GM23338 (cell line): ENCODE data around the gene TMEM132D. TPM values are rescaled to one million over a fixed set of nuclear protein-coding genes. Genes with fewer than 3 reads are reported as not detected.

Source experiments
- ATAC-seq: fragments of 200-7000 bp; cut with Tn5 transposase; 3 replicates; pipeline ENCODE4 v1.9.1; 2020
- DNase-seq: peaks from one replicate; pipeline ENCODE4 v3.0.0-alpha.2; 2015; ENCODE audit warnings: low spot score
- H2AFZ ChIP-seq: fragments of 200-600 bp; sonication (generic); 2 replicates; pipeline ENCODE4 v1.8.0; 2016; ENCODE audit warnings: antibody characterized with exemption, mild to moderate bottlenecking, moderate library complexity
- H3F3A ChIP-seq: fragments of 200-600 bp; sonication (generic); replicated peaks from 2 replicates; pipeline ENCODE4 v1.8.0; 2017; ENCODE audit warnings: antibody characterized with exemption, mixed run types, low read depth
- H3K27ac ChIP-seq: fragments of 200-600 bp; sonication (generic); 2 replicates; pipeline ENCODE4 v1.6.1; 2016; ENCODE audit warnings: low read depth
- H3K27me3 ChIP-seq: fragments of 200-600 bp; sonication (generic); 2 replicates; pipeline ENCODE4 v1.8.0; 2016; ENCODE audit warnings: mild to moderate bottlenecking, mixed run types, moderate library complexity; ENCODE audit not compliant: insufficient read depth
- H3K36me3 ChIP-seq: fragments of 200-600 bp; sonication (generic); 2 replicates; pipeline ENCODE4 v1.8.0; 2016; ENCODE audit warnings: mild to moderate bottlenecking; ENCODE audit not compliant: insufficient read depth
- H3K4me1 ChIP-seq: fragments of 200-600 bp; sonication (generic); 2 replicates; pipeline ENCODE4 v1.8.0; 2016; ENCODE audit warnings: mild to moderate bottlenecking, moderate library complexity; ENCODE audit not compliant: insufficient read depth
- H3K4me2 ChIP-seq: fragments of 200-600 bp; sonication (generic); 2 replicates; pipeline ENCODE4 v1.7.1; 2017; ENCODE audit warnings: mixed run types
- H3K4me3 ChIP-seq: fragments of 200-600 bp; sonication (generic); 2 replicates; pipeline ENCODE4 v1.6.1; 2016; ENCODE audit warnings: mixed run types
- H3K79me2 ChIP-seq: fragments of 200-600 bp; sonication (generic); replicated peaks from 2 replicates; pipeline ENCODE4 v1.8.0; 2017; ENCODE audit warnings: mild to moderate bottlenecking; ENCODE audit not compliant: insufficient read depth
- H3K9me2 ChIP-seq: fragments of 200-600 bp; sonication (generic); 2 replicates; pipeline ENCODE4 v1.8.0; 2017; ENCODE audit not compliant: insufficient read depth
- H4K20me1 ChIP-seq: fragments of 200-600 bp; sonication (generic); replicated peaks from 2 replicates; pipeline ENCODE4 v1.8.0; 2017; ENCODE audit warnings: mild to moderate bottlenecking; ENCODE audit not compliant: insufficient read depth
- H3K27ac Mint-ChIP-seq: 2 replicates; pipeline ENCODE4 v1.8.0; 2020; ENCODE audit warnings: inconsistent platforms, mild to moderate bottlenecking, moderate library complexity, mixed read lengths
- H3K27me3 Mint-ChIP-seq: 3 replicates; pipeline ENCODE4 v1.8.0; 2022; ENCODE audit warnings: low read depth, mild to moderate bottlenecking, moderate library complexity, mixed read lengths, inconsistent platforms; ENCODE audit not compliant: insufficient read depth, poor library complexity
- H3K36me3 Mint-ChIP-seq: 3 replicates; pipeline ENCODE4 v1.8.0; 2021; ENCODE audit warnings: low read depth, mild to moderate bottlenecking, inconsistent platforms, moderate library complexity, mixed read lengths
- H3K4me1 Mint-ChIP-seq: 3 replicates; pipeline ENCODE4 v1.8.0; 2020; ENCODE audit warnings: mild to moderate bottlenecking, inconsistent platforms, mixed read lengths
- H3K4me3 Mint-ChIP-seq: 3 replicates; pipeline ENCODE4 v1.8.0; 2021; ENCODE audit warnings: moderate library complexity, mild to moderate bottlenecking, inconsistent platforms, mixed read lengths
- H3K9me3 Mint-ChIP-seq: 3 replicates; pipeline ENCODE4 v1.8.0; 2020; ENCODE audit warnings: moderate library complexity, mild to moderate bottlenecking, inconsistent platforms, mixed read lengths
- CREB1 ChIP-seq: fragments of 250-450 bp; sonication (Bioruptor Pico); IDR thresholded peaks from 2 replicates; pipeline ENCODE4 v1.5.0; 2020; ENCODE audit warnings: low read depth, mild to moderate bottlenecking, moderate library complexity
- CTCF ChIP-seq, 2 experiments: fragments of 200-600 bp in 1 of 2; sonication (generic) in 1 of 2; conservative IDR thresholded peaks; 2 replicates each; pipeline versions ENCODE4 v1.5.1 to v1.6.1; 2016 to 2017; ENCODE audit warnings: antibody characterized with exemption in 2 of 2, low read depth in 2 of 2, mild to moderate bottlenecking in 2 of 2, moderate library complexity in 1 of 2
- ETS1 ChIP-seq: IDR thresholded peaks from 2 replicates; pipeline ENCODE4 v1.6.1; 2016; ENCODE audit warnings: antibody characterized with exemption
- EZH2 ChIP-seq: fragments of 200-600 bp; sonication (generic); IDR thresholded peaks from one replicate; pipeline ENCODE4 v1.8.0; 2017; ENCODE audit warnings: antibody characterized with exemption, mild to moderate bottlenecking, low read depth; ENCODE audit not compliant: unreplicated experiment
- EZH2phosphoT487 ChIP-seq: fragments of 200-600 bp; sonication (generic); IDR thresholded peaks from one replicate; pipeline ENCODE4 v1.8.1; 2018; ENCODE audit warnings: antibody characterized with exemption; ENCODE audit not compliant: unreplicated experiment
- JUNB ChIP-seq: IDR thresholded peaks from one replicate; pipeline ENCODE4 v1.6.1; 2016; ENCODE audit warnings: antibody characterized with exemption; ENCODE audit not compliant: unreplicated experiment
- NANOG ChIP-seq: IDR thresholded peaks from 2 replicates; pipeline ENCODE4 v1.6.1; 2016; ENCODE audit warnings: antibody characterized with exemption, borderline replicate concordance
- POLR2AphosphoS5 ChIP-seq: IDR thresholded peaks from 2 replicates; pipeline ENCODE4 v1.6.1; 2016; ENCODE audit warnings: antibody characterized with exemption, low read depth
- REST ChIP-seq: IDR thresholded peaks from one replicate; pipeline ENCODE4 v1.6.1; 2018; ENCODE audit warnings: antibody characterized with exemption; ENCODE audit not compliant: unreplicated experiment
- STAT1 ChIP-seq: IDR thresholded peaks from one replicate; pipeline ENCODE4 v1.6.1; 2016; ENCODE audit warnings: antibody characterized with exemption; ENCODE audit not compliant: unreplicated experiment
- ZNF114 ChIP-seq: fragments of 250-450 bp; sonication (Bioruptor Pico); IDR thresholded peaks from 2 replicates; pipeline ENCODE4 v1.5.0; 2020; ENCODE audit warnings: mild to moderate bottlenecking, moderate library complexity
- ZNF331 ChIP-seq: fragments of 250-450 bp; sonication (Bioruptor Pico); IDR thresholded peaks from 2 replicates; pipeline ENCODE4 v1.5.0; 2020; ENCODE audit warnings: low read depth, mild to moderate bottlenecking, moderate library complexity
- ZNF462 ChIP-seq: fragments of 250-450 bp; sonication (Bioruptor Pico); IDR thresholded peaks from 2 replicates; pipeline ENCODE4 v1.5.0; 2020; ENCODE audit warnings: mild to moderate bottlenecking, moderate library complexity
- polyA plus RNA-seq: library from polyadenylated mRNA; unstranded; fragments of >200 nt; fragmentation: Nextera tagmentation; extraction: Ambion mirVana; gene quantifications from 2 replicates; pipeline ENCODE4 v1.2.1, GENCODE V29; 2016
- total RNA-seq: library from RNA; depleted of rRNA; stranded (reverse); fragments of >200 nt; shearing (Covaris generic); gene quantifications from 2 replicates; pipeline ENCODE4 v1.2.3, GENCODE V29; 2014

TMEM132D gene
- total and polyA plus RNA-seq, 2 experiments from 2014 or later, result 0.44 to 5.3 TPM

- H3K36me3 Mint-ChIP-seq, result peaks cover 42% of the 10 kb centered on the region; the same call in 2 of the 3 replicates
- H3K9me3 Mint-ChIP-seq, result peaks cover 92% of the 10 kb centered on the region
- TF ChIP-seq NANOG (no peak), EZH2phosphoT487 (no peak), REST (no peak), ZNF331 (CRISPR knock-in tag) (no peak), CTCF (conservative IDR thresholded peaks at IDR 0.05; ENCODE audit: low read depth in 2 of 2) (no peak), ZNF114 (no peak), ETS1 (no peak), CREB1 (CRISPR knock-in tag) (no peak), ZNF462 (no peak), JUNB (no peak), STAT1 (no peak), EZH2 (no peak), POLR2AphosphoS5 (no peak)
- H3K4me3 Mint-ChIP-seq, result no peak overlapping the region
- H3K36me3 ChIP-seq, result no peaks in the 10 kb centered on the region
- H4K20me1 ChIP-seq, result no peaks in the 10 kb centered on the region
- no peaks in the 10 kb centered on the region for H3F3A ChIP-seq
- no peak overlapping the region for H3K27ac Mint-ChIP-seq
- H3K79me2 ChIP-seq, result no peaks in the 10 kb centered on the region
- H3K4me1 ChIP-seq, result 0 out of 2 replicates have a peak, but pooled peaks cover 2% of the 10 kb centered on the region
- H2AFZ ChIP-seq, result no peak overlapping the region
- no peak overlapping the region for H3K4me3 ChIP-seq
- DNase-seq, result no peak
- ATAC-seq, result no peak
- H3K27ac ChIP-seq, result no peak overlapping the region
- no peaks in the 10 kb centered on the region for H3K27me3 Mint-ChIP-seq
- no peaks in the 10 kb centered on the region for H3K9me2 ChIP-seq
- no peak overlapping the region for H3K4me2 ChIP-seq
- H3K27me3 ChIP-seq, result no peaks in the 10 kb centered on the region
- H3K4me1 Mint-ChIP-seq, result no peaks in the 10 kb centered on the region
Observed at GRCh38 chr12:129276361-129277060, 627.3 kb downstream of the TMEM132D start.
